Mucosa of rectum (tissue), 2 donors: ENCODE measurements around the gene SNX21.

ENCODE experiments used
- H3K27ac ChIP-seq, 2 donors: one replicate each; pipeline ENCODE4 v1.7.0; 2013; ENCODE audit warnings: inconsistent platforms in 2 of 2, low read depth in 2 of 2, low read length in 2 of 2
- H3K27me3 ChIP-seq, 2 donors: one replicate each; pipeline ENCODE4 v1.7.0; 2013; ENCODE audit warnings: low read length in 2 of 2; ENCODE audit not compliant: control insufficient read depth in 2 of 2, insufficient read depth in 2 of 2
- H3K36me3 ChIP-seq, 2 donors: one replicate each; pipeline ENCODE4 v1.7.0; 2013; ENCODE audit warnings: low read length in 2 of 2; ENCODE audit not compliant: control insufficient read depth in 2 of 2, insufficient read depth in 2 of 2
- H3K4me1 ChIP-seq, 2 donors: one replicate each; pipeline ENCODE4 v1.7.0; 2013; ENCODE audit warnings: low read length in 2 of 2, mild to moderate bottlenecking in 1 of 2; ENCODE audit not compliant: control insufficient read depth in 2 of 2, insufficient read depth in 2 of 2
- H3K4me3 ChIP-seq, 2 donors: one replicate each; pipeline ENCODE4 v1.7.0; 2013; ENCODE audit warnings: low read length in 2 of 2
- H3K9ac ChIP-seq, 2 donors: one replicate each; pipeline ENCODE4 v1.7.0; 2013; ENCODE audit warnings: low read length in 2 of 2, low read depth in 1 of 2, mild to moderate bottlenecking in 1 of 2
- H3K9me3 ChIP-seq, 2 donors: one replicate each; pipeline ENCODE4 v1.7.0; 2013; ENCODE audit warnings: low read length in 2 of 2; ENCODE audit not compliant: control insufficient read depth in 2 of 2
- donor health status: healthy.
- donor health status: Normal muscosa, but diverticular disease.

The SNX21 gene

DNA sequence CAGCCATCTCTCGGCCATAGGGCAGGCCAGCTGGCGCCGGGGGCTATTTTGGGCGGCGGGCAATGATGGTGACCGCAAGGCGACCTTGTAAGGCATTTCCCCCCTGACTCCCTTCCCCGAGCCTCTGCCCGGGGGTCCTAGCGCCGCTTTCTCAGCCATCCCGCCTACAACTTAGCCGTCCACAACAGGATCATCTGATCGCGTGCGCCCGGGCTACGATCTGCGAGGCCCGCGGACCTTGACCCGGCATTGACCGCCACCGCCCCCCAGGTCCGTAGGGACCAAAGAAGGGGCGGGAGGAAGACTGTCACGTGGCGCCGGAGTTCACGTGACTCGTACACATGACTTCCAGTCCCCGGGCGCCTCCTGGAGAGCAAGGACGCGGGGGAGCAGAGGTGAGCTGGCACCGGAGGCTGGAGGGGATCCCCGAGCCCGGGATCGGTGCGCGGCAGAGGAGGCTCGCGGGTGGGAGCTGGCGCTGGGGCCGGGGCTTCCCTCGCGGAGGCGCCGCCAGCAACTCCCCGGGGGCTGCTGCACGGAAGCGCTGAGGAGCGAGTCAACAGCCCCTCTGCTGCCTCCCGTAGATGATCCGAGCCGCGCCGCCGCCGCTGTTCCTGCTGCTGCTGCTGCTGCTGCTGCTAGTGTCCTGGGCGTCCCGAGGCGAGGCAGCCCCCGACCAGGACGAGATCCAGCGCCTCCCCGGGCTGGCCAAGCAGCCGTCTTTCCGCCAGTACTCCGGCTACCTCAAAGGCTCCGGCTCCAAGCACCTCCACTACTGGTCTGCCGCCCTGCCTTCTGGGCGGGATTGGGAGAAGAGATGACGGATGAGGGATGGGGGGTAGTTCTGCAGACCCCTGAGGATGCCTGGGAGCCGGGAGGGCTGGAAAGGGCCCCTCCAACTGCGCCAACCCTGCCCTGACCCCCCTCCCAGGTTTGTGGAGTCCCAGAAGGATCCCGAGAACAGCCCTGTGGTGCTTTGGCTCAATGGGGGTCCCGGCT, 57.7 kb downstream of the SNX21 start, which contains the start of the genes CTSA and NEURL2:
Gene CTSA (plus strand): TSS at position 351 of the 999 bp plus-strand sequence. CDS start 234 bp downstream, at position 585.
Gene NEURL2 (minus strand): TSS at position 224 of the 999 bp plus-strand sequence. CDS start 217 bp downstream, at position 7.
- Histone ChIP-seq H3K4me1 (peaks cover 30 to 31% of the 10 kb centered on the region in 2 donors), H3K9me3 (no peaks in the 10 kb centered on the region), H3K36me3 (peaks cover 16 to 47% of the 10 kb centered on the region in 2 donors), H3K27me3 (no peaks in the 10 kb centered on the region), H3K9ac (peak within 1 kb of the TSS; percentile 76 to 80), H3K4me3 (peak within 1 kb of the TSS; percentile 80 to 82), H3K27ac (peak within 1 kb of the TSS; percentile 65 to 80)

DNA sequence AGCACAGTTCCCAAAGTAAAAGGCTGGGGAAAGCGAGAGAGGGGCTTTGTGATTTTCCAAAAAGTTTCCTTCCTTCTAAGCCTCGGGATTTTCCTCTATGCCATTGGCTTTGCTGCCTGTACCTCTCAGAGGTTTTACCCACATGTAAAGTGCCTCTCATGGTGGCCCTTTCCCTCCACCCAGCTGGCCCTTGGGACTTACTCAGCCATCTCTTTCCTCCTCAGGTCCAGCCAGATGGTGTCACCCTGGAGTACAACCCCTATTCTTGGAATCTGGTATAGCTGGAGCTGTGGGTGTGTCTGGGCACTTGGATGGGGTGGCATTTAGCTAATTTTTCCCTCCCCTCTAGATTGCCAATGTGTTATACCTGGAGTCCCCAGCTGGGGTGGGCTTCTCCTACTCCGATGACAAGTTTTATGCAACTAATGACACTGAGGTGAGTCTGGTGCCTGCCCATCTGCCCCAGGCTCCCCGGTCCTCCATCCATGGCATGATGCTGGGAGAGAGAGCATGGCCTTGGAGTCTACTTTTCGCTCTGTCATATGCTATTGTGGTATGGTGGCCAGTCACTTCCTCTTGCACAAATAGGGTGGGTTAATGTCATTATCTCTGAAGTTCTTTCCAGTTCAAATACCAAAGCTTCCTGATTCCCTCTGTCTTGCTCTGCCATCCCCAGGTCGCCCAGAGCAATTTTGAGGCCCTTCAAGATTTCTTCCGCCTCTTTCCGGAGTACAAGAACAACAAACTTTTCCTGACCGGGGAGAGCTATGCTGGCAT, 58.6 kb downstream of the SNX21 start:
- Histone ChIP-seq H3K4me1 (peaks cover 30 to 31% of the 10 kb centered on the region in 2 donors), H3K9ac (peak overlapping the region; percentile 76 to 80), H3K27ac (peak overlapping the region; percentile 65 to 80), H3K4me3 (peak overlapping the region; percentile 80 to 82), H3K27me3 (no peaks in the 10 kb centered on the region), H3K36me3 (peaks cover 23 to 45% of the 10 kb centered on the region in 2 donors), H3K9me3 (no peaks in the 10 kb centered on the region)
